H1 (cell line): ENCODE measurements around the gene SMAP1. TPM values are rescaled to one million over a fixed set of nuclear protein-coding genes. Genes with fewer than 3 reads are reported as not detected.

Source experiments
- CTCF ChIA-PET: fragments of 300-600 bp; sonication (Branson Sonifier 250); formaldehyde crosslinking; loops from one replicate; lab custom pipeline; 2021; ENCODE audit not compliant: partially characterized antibody; lab: Charles Lee
- POLR2A ChIA-PET: fragments of 300-600 bp; sonication (Branson Sonifier 250); formaldehyde crosslinking; loops from one replicate; lab custom pipeline; 2021; ENCODE audit warnings: inconsistent platforms; ENCODE audit not compliant: partially characterized antibody; lab: Charles Lee
- DNase-seq, 2 experiments: peaks; one replicate each; pipeline versions ENCODE4 v3.0.0 to v3.0.0-alpha.2; 2010 to 2022; ENCODE audit warnings: low spot score in 2 of 2, low read depth in 1 of 2, mixed read lengths in 1 of 2
- FAIRE-seq: peaks from 2 replicates; lab custom pipeline; 2011; peaks lifted over from hg19 to GRCh38; lab: Jason Lieb, UNC
- H2AFZ ChIP-seq: 2 replicates; pipeline ENCODE4 v1.8.1; 2012; ENCODE audit warnings: low read length, inconsistent platforms
- H2AK5ac ChIP-seq: 2 replicates; pipeline ENCODE4 v1.6.1; 2013; ENCODE audit warnings: low read depth, low read length
- H2BK120ac ChIP-seq: replicated peaks from 2 replicates; pipeline ENCODE3; 2013; ENCODE audit warnings: low read depth, low read length, inconsistent platforms
- H2BK12ac ChIP-seq: 2 replicates; pipeline ENCODE4 v1.6.1; 2013; ENCODE audit warnings: low read depth, low read length
- H2BK15ac ChIP-seq: 2 replicates; pipeline ENCODE4 v1.6.1; 2013; ENCODE audit warnings: low read length
- H2BK20ac ChIP-seq: 2 replicates; pipeline ENCODE4 v1.6.1; 2013; ENCODE audit warnings: low read length
- H2BK5ac ChIP-seq: 2 replicates; pipeline ENCODE4 v1.6.1; 2013; ENCODE audit warnings: low read depth, low read length
- H3K14ac ChIP-seq: 2 replicates; pipeline ENCODE4 v1.6.1; 2013; ENCODE audit warnings: inconsistent platforms; ENCODE audit not compliant: insufficient read length
- H3K18ac ChIP-seq: 2 replicates; pipeline ENCODE4 v1.6.1; 2013; ENCODE audit warnings: low read length; ENCODE audit errors: extremely low read depth
- H3K23ac ChIP-seq: 2 replicates; pipeline ENCODE4 v1.6.1; 2013; ENCODE audit warnings: inconsistent platforms; ENCODE audit not compliant: insufficient read length
- H3K23me2 ChIP-seq: 2 replicates; pipeline ENCODE4 v1.6.1; 2013; ENCODE audit warnings: low read depth, low read length
- H3K27ac ChIP-seq: 2 replicates; pipeline ENCODE4 v1.6.1; 2011; ENCODE audit warnings: low read depth, low read length, inconsistent platforms
- H3K27me3 ChIP-seq, 4 experiments: replicated peaks in 1 of 4; 1 replicate in 1 of 4; 2 replicates in 3 of 4; pipeline versions ENCODE4 v1.6.1 to v1.8.1; 2011 to 2013; ENCODE audit warnings: low read length in 3 of 4, mild to moderate bottlenecking in 3 of 4, inconsistent platforms in 2 of 4, mixed read lengths in 2 of 4, moderate library complexity in 1 of 4; ENCODE audit not compliant: control insufficient read depth in 3 of 4, insufficient read depth in 3 of 4; ENCODE audit errors: extremely low read depth in 1 of 4
- H3K36me3 ChIP-seq, 4 experiments: 2 replicates each; pipeline versions ENCODE4 v1.6.1 to v1.8.1; 2011 to 2013; ENCODE audit warnings: mild to moderate bottlenecking in 4 of 4, low read length in 3 of 4, moderate library complexity in 2 of 4, control low read depth in 1 of 4, inconsistent platforms in 1 of 4; ENCODE audit not compliant: insufficient read depth in 4 of 4, control insufficient read depth in 2 of 4
- H3K4ac ChIP-seq: replicated peaks from 2 replicates; pipeline ENCODE3; 2013; ENCODE audit warnings: low read length, low read depth, mixed read lengths, inconsistent platforms; ENCODE audit not compliant: insufficient read length
- H3K4me1 ChIP-seq, 4 experiments: replicated peaks in 1 of 4; 1 replicate in 1 of 4; 2 replicates in 3 of 4; pipeline versions ENCODE4 v1.6.1 to v1.8.1; 2011 to 2013; ENCODE audit warnings: low read length in 3 of 4, inconsistent platforms in 2 of 4, mixed read lengths in 1 of 4; ENCODE audit not compliant: insufficient read depth in 4 of 4, control insufficient read depth in 3 of 4
- H3K4me2 ChIP-seq, 2 experiments: 2 replicates each; pipeline versions ENCODE4 v1.6.1 to v1.8.1; 2011 to 2013; ENCODE audit warnings: low read depth in 2 of 2, low read length in 2 of 2, control low read depth in 1 of 2, inconsistent platforms in 1 of 2, mild to moderate bottlenecking in 1 of 2; ENCODE audit not compliant: insufficient read depth in 1 of 2
- H3K4me3 ChIP-seq, 4 experiments: fragments of 200-600, 300-600 bp in 1 of 4; sonication (generic), shearing (Covaris generic), sonication (Bioruptor Twin) in 1 of 4; 2 replicates each; pipeline versions ENCODE4 v1.5.1 to v1.8.1; 2011 to 2016; ENCODE audit warnings: low read length in 4 of 4, low read depth in 3 of 4, control low read depth in 2 of 4, inconsistent platforms in 2 of 4, mild to moderate bottlenecking in 2 of 4, mixed read lengths in 1 of 4, moderate library complexity in 1 of 4; ENCODE audit not compliant: insufficient read depth in 2 of 4; ENCODE audit errors: extremely low read depth in 1 of 4
- H3K56ac ChIP-seq: replicated peaks from 2 replicates; pipeline ENCODE3; 2013; ENCODE audit warnings: low read depth, mild to moderate bottlenecking, mixed read lengths, low read length, inconsistent platforms; ENCODE audit not compliant: insufficient read length
- H3K79me1 ChIP-seq: 2 replicates; pipeline ENCODE4 v1.6.1; 2013; ENCODE audit warnings: low read depth, low read length, control low read depth
- H3K79me2 ChIP-seq, 2 experiments: 2 replicates each; pipeline versions ENCODE4 v1.6.1 to v1.8.1; 2012 to 2013; ENCODE audit warnings: low read length in 2 of 2, mild to moderate bottlenecking in 2 of 2, inconsistent platforms in 1 of 2; ENCODE audit not compliant: insufficient read depth in 2 of 2, control insufficient read depth in 1 of 2
- H3K9ac ChIP-seq, 4 experiments: replicated peaks in 1 of 4; 1 replicate in 1 of 4; 2 replicates in 3 of 4; pipeline versions ENCODE4 v1.6.1 to v1.8.1; 2011 to 2013; ENCODE audit warnings: low read depth in 3 of 4, low read length in 3 of 4, control low read depth in 2 of 4, mild to moderate bottlenecking in 2 of 4, moderate library complexity in 2 of 4, inconsistent platforms in 1 of 4; ENCODE audit errors: extremely low read depth in 1 of 4
- H3K9me3 ChIP-seq, 2 experiments: 2 replicates each; pipeline versions ENCODE4 v1.6.1 to v1.8.1; 2012 to 2013; ENCODE audit warnings: mild to moderate bottlenecking in 2 of 2, moderate library complexity in 2 of 2, control low read depth in 1 of 2, inconsistent platforms in 1 of 2, low read depth in 1 of 2, low read length in 1 of 2, mixed read lengths in 1 of 2; ENCODE audit not compliant: insufficient read depth in 2 of 2
- H4K20me1 ChIP-seq, 2 experiments: replicated peaks in 1 of 2; 2 replicates each; pipeline versions ENCODE3 to v1.8.1; 2011 to 2013; ENCODE audit warnings: inconsistent platforms in 2 of 2, low read length in 2 of 2, mild to moderate bottlenecking in 1 of 2; ENCODE audit not compliant: insufficient read depth in 2 of 2, control insufficient read depth in 1 of 2
- H4K5ac ChIP-seq: 2 replicates; pipeline ENCODE4 v1.6.1; 2013; ENCODE audit warnings: low read length, low read depth, mixed read lengths, inconsistent platforms; ENCODE audit not compliant: insufficient read length
- H4K8ac ChIP-seq: 2 replicates; pipeline ENCODE4 v1.8.0; 2013; ENCODE audit warnings: mild to moderate bottlenecking, moderate library complexity, low read length, inconsistent platforms; ENCODE audit not compliant: insufficient read depth; ENCODE audit errors: extremely low read depth
- H4K91ac ChIP-seq: replicated peaks from 2 replicates; pipeline ENCODE3; 2013; ENCODE audit warnings: low read length, mixed read lengths, inconsistent platforms; ENCODE audit not compliant: insufficient read length
- CTBP2 ChIP-seq: IDR thresholded peaks from 2 replicates; pipeline ENCODE4 v1.7.0; 2011; ENCODE audit warnings: borderline replicate concordance, mild to moderate bottlenecking, moderate library complexity, mixed read lengths, low read length; ENCODE audit not compliant: insufficient read depth, insufficient read length
- EGR1 ChIP-seq: IDR thresholded peaks from 2 replicates; pipeline ENCODE4 v1.6.1; 2011; ENCODE audit warnings: low read depth, low read length, borderline replicate concordance
- KDM4A ChIP-seq: IDR thresholded peaks from one replicate; pipeline ENCODE4 v1.7.1; 2012; ENCODE audit warnings: low read depth, mild to moderate bottlenecking, moderate library complexity, low read length, inconsistent platforms; ENCODE audit not compliant: severe bottlenecking
- POLR2AphosphoS5 ChIP-seq: IDR thresholded peaks from 2 replicates; pipeline ENCODE4 v1.6.1; 2011; ENCODE audit warnings: low read depth, low read length
- WGBS, 2 experiments: shearing (Covaris generic) in 1 of 2; methylation state at CpG; one replicate each; pipeline versions ENCODE4 v1.1.6 to v1.1.7; 2013 to 2015; ENCODE audit warnings: low lambda C conversion rate in 2 of 2, mixed read lengths in 2 of 2, inconsistent platforms in 1 of 2, low coverage in 1 of 2, missing lambda C conversion rate in 1 of 2; ENCODE audit not compliant: insufficient replicate concordance in 2 of 2, insufficient coverage in 1 of 2, insufficient read length in 1 of 2; ENCODE audit errors: extremely low coverage in 1 of 2, missing lambda C conversion rate in 1 of 2; 5-methylcytosine and 5-hydroxymethylcytosine counted together
- polyA plus RNA-seq, 7 experiments: library from polyadenylated mRNA; depleted of rRNA in 3 of 7; stranded (reverse) in 5 of 7; unstranded in 2 of 7; fragments of >200 nt in 5 of 7; fragments of 200-250 nt in 2 of 7; gene quantifications; 1 replicate in 5 of 7; 2 replicates in 1 of 7; 4 replicates in 1 of 7; pipeline versions ENCODE4 v1.2.1 to v1.2.3, GENCODE V29; 2011 to 2013; ENCODE audit warnings: missing spikeins in 2 of 7, mixed read lengths in 2 of 7
- total RNA-seq: library from RNA; stranded (reverse); fragmentation: NEBNext Ultra II Directional; extraction: Animal tissue kit (Norgen Biotek cat#: 25700); gene quantifications from 2 replicates; pipeline ENCODE4 v1.2.1, GENCODE V29; 2021

The SMAP1 gene
- total and polyA plus RNA-seq, 2 of the 8 experiments (the other 6 are each of a cell fraction or from before 2014, with no cell fraction given): 18.8 to 32.4 TPM

- Histone ChIP-seq H3K4ac (no peak overlapping the region), H3K23ac (no peak overlapping the region), H2BK15ac (no peak overlapping the region), H3K27me3 (no peaks in the 10 kb centered on the region), H3K79me1 (peaks cover 6% of the 10 kb centered on the region; the same call in 1 of the 2 replicates), H4K91ac (no peak overlapping the region), H3K27ac (no peak overlapping the region), H3K36me3 (no peaks in the 10 kb centered on the region), H3K18ac (peak overlapping the region; percentile 41; the same call in 1 of the 2 replicates), H4K8ac (peak overlapping the region; percentile 96), H2BK20ac (no peak overlapping the region), H3K14ac (no peak overlapping the region), H3K79me2 (peaks cover 0 to 47% of the 10 kb centered on the region in 2 experiments; a peak in 2 of 4 replicates), H2BK5ac (no peak overlapping the region), H2BK120ac (no peak overlapping the region), H4K5ac (peak overlapping the region; percentile 36), H3K23me2 (peaks cover 4% of the 10 kb centered on the region), H3K4me2 (peak overlapping the region; percentile 71 to 79), H3K9ac (peak overlapping the region in 3 of 4 experiments; percentile 72 to 81 (median 80); a peak in 6 of 7 replicates), H2BK12ac (no peak overlapping the region), H3K4me3 (peak overlapping the region; percentile 80 to 98 (median 86)), H2AFZ (peak overlapping the region; percentile 1; the same call in 1 of the 2 replicates), H4K20me1 (no peaks in the 10 kb centered on the region), H3K56ac (no peak overlapping the region), H3K4me1 (peaks cover 0 to 8% (median 4%) of the 10 kb centered on the region in 4 experiments; a peak in 3 of 7 replicates), H2AK5ac (no peak overlapping the region), H3K9me3 (no peaks in the 10 kb centered on the region)
- TF ChIP-seq EGR1: no peak
- TF ChIP-seq CTBP2: peak; percentile 5
- TF ChIP-seq KDM4A: peak; percentile 2
- TF ChIP-seq POLR2AphosphoS5: no peak
- POLR2A ChIA-PET: interaction anchor here (0.9 to 3.1 kb wide), 5 partner anchors 13 to 255 kb away, joined by 3 to 16 read pairs (median 6); partner anchors contain the start of genes FAM135A and SDHAF4
- no peak for FAIRE-seq
- CTCF ChIA-PET: interaction anchor here (0.7 to 3.0 kb wide), 7 partner anchors 18 to 287 kb away, joined by 3 to 16 read pairs (median 4); no protein-coding TSS in a partner anchor
- no peak for DNase-seq
- WGBS, 2 experiments: 2% methylated on average over 8 of the region's 8 CpGs; no CpG with 5 or more reads in 1 of the 2 experiments
Measured at GRCh38 chr6:70668499-70668812, 773 bp downstream of the SMAP1 start.
